COR-L47 (cell line): Measurements from ENCODE around the gene MRPS22.
"Not testable (repeated sequence)": the region's sequence is repeated elsewhere in the genome, so short reads cannot be mapped to it uniquely, and the experiment has no call there.

Source experiments
- DNase-seq: peaks from one replicate; lab custom pipeline; 2025; lab: John Stamatoyannopoulos, UW

MRPS22 gene

DNA sequence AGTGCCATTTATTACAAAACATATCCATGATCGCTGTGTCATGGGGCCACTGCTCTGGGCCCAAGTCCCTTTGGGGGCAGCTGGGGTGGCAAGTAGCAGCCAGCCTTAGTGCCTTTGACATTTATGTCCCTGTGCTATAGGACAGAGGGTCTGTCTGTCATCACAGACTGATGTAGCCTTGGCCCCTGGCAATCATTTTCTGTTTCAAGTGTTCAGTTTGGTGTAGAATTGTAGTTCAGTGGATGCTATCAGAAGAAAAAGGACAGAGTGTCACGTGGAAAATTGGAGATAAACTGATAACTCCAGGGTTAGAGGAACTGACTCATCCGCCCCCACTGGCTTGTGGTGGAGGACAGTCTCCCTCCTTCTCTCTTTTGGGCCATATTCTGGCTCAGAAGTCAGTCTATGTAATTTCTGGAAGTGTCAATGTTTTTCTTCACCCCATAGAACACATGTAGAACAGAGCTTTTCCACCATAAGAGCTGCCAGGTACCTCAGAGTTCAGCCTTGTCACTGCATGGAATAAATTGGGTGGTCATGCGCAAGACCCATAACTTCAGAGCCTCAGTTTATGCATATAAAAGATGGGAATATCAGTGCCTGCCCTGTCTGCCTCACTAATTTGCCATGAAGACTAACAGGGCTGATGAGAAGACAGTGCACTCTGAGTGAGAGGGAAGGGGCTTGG is 4.5 kb upstream of the MRPS22 start:
- no peak for DNase-seq

DNA sequence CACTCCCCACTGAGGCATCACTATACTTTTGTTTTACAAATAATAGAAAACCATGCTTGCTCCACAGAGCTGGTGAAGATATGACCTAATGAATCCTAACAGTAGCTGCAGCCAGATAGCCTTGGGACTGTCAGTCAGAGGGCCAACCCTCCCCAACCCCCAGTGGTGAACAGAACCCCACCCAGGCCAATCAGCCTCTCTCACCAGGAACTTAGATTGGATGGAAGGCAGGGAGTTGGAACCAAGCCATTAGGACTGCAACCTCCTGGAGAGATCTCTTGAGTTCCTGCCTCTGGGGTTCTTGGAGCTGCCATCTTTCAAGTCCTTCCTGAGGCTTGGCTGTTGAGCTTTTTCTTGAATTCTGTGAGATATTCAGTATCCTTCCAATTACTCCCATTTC is 3.0 kb upstream of the MRPS22 start:
- no peak for DNase-seq

- no peak for DNase-seq
Observed at GRCh38 chr3:139342054-139342453, 1.8 kb upstream of the MRPS22 start.

- DNase-seq, result no peak
Observed at GRCh38 chr3:139346771-139347170, 3.0 kb downstream of the MRPS22 start.

DNA sequence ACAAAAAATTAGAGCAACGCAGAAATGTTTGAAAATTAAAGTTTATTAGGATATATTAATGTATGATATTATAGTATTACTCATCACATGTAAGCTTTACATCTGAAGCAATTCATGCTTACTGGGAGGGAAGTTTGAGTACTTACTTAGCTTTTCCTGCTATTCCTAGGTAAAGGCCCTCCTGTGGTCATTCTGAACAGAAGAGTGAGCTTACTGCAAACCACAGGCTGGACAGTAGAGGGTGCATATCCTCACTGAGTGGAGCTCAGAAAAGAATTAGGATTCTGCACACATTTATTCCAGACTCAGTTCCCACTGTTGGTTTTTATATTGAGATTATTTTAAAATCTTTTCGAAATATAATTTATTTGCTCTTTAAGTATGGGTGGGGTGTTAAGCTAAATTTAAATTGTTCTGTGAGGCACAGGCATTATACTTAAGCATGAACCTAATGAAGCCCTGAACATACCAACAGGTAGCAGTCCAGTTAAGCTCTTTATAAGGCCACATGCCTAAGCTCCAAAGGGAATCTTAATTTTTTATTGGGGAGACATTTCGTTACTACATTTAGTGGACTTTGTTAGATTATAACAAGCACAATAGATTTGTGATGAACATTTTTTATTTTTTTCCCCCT is 10.2 kb downstream of the MRPS22 start:
- DNase-seq, result peak; percentile 66

GRCh38 chr3:139354661-139355060 is 10.8 kb downstream of the MRPS22 start:
- no peak for DNase-seq

- no peak for DNase-seq
Observed at GRCh38 chr3:139355476-139355875, 11.7 kb downstream of the MRPS22 start.

- DNase-seq, result no peak
Observed at GRCh38 chr3:139355891-139356290, 12.1 kb downstream of the MRPS22 start.

- no peak for DNase-seq
Observed at GRCh38 chr3:139357899-139358298, 14.1 kb downstream of the MRPS22 start.

DNA sequence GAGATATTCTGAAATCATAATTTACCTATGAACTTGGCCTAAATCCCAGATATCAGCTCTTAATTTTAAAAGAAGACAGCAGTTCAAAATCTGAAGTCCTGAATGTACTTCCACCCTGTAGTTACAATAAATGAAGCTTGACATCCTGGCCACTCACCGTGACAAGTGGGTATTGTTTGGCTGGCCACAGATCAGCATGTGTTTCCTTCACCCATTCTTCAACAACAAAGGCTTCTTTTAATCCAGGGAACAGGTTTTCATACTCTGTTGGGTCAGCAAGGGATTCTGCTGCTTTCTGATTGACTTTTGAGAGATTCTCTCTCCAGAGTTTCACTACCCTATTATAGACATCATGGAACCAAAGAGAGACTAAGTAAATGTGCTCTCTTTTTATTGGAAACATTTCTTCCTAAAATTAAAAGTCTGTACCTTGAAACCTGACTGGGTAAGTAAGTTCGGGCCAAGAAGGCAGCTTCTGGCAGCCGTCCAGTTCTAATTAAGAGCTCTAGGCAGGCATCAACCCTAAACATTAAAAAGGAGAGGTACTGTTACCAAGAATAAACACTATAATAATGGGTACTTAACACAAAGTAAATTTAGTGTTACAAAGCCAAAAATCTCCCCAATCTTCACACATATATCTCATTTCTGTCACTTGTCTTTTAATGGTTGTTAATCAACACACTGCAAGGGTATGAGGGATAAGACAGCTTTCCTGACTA is 15.2 kb downstream of the MRPS22 start:
- peak; percentile 97 for DNase-seq

DNA sequence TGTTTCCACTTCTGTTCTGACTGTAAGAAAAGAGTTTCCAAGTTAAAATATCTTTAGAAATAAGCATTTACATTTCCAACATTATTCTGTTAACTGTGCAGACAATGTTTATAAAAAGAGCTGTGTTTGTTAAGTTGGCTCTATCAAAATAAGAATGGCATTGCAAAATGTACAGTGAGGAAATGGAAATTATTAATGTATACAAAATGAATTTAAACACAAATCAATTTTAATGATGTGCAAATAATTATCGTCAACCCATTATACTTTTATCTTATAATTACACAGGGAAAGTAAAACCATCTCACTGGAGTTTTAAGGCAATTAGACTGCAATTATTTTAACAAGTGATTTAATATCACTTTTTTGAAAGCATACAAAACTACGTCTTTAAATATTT is 17.5 kb downstream of the MRPS22 start:
- DNase-seq, result no peak

DNA sequence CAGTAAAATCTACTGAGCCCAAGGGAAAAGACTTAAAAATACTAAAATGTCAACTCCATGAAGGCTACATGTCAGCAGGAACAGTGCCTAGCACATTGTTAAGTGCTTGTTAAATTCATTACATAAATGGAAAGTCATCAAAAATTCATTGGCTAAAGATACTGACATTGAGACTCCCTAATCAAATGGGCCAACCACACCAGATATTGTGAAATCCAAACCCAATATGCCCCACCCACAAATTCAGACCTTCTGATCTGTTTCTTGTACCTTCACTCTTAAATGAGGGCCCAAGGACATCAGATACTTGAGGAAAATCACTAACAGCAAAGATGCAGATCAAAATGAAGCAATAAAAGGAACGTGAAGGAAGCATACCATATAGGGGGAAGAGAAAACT is 20.7 kb downstream of the MRPS22 start:
- DNase-seq, result no peak

DNA sequence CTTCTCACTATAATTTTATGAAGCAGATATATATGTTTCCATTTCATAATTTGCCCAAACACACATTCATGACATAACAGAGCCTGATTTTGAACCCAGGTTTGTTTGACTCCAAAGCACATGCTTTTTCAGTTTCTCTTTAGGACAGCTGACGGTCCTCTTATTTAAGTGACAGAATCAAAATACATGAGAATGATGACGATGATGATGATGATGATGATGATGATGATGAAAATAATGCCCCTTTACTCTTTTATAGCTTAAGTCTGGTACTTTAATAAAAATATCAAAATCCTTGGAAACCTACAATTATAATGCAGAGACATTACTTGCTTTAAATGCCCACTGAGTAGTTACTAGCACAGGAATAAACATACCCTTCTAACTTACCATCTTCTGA is 30.3 kb downstream of the MRPS22 start:
- DNase-seq, result no peak

DNA sequence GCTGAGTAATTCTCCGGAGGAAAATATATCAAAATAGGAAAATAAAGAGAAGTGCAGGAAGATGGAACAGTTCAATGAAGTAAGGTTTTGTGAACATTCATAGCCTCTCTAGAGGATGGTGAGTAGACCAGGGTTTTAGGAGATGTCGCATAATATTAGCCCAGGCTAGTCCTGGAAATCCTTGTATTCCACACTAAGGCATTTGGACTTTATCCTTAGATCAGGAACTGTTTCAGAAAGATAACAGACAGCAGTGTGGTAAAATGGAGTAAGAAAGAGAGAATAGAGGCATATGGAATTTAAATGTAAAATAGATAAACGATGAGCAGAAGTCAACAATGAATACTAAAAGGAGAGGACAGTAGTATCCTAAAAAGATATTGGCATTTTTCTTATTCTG is 33.6 kb downstream of the MRPS22 start:
- DNase-seq, result no peak

- peak; percentile 92 for DNase-seq
Observed at GRCh38 chr3:139378587-139379241, 34.9 kb downstream of the MRPS22 start.

GRCh38 chr3:139380575-139380974 is 36.8 kb downstream of the MRPS22 start:
- no peak for DNase-seq

DNA sequence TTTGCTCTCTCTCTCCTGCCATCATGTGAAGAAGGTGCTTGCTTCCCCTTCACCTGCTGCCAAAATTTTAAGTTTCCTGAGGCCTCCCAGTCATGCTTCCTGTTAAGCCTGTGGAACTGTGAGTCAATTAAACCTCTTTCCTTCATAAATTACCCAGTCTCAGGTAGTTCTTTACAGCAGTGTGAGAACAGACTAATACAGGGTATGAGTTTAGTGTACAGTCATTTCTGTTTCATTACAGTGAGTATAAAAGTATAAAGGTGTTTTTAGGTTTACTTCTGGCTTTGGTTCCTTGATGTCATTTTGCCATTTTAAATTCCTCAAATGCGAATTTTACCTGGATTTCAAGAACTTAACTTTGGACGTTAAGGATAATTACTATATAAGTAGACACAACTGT is 38.5 kb downstream of the MRPS22 start:
- not testable (repeated sequence) for DNase-seq

- no peak for DNase-seq
Observed at GRCh38 chr3:139388077-139388476, 44.3 kb downstream of the MRPS22 start.

GRCh38 chr3:139388821-139389551 is 45.2 kb downstream of the MRPS22 start:
- peak; percentile 4 for DNase-seq

DNA sequence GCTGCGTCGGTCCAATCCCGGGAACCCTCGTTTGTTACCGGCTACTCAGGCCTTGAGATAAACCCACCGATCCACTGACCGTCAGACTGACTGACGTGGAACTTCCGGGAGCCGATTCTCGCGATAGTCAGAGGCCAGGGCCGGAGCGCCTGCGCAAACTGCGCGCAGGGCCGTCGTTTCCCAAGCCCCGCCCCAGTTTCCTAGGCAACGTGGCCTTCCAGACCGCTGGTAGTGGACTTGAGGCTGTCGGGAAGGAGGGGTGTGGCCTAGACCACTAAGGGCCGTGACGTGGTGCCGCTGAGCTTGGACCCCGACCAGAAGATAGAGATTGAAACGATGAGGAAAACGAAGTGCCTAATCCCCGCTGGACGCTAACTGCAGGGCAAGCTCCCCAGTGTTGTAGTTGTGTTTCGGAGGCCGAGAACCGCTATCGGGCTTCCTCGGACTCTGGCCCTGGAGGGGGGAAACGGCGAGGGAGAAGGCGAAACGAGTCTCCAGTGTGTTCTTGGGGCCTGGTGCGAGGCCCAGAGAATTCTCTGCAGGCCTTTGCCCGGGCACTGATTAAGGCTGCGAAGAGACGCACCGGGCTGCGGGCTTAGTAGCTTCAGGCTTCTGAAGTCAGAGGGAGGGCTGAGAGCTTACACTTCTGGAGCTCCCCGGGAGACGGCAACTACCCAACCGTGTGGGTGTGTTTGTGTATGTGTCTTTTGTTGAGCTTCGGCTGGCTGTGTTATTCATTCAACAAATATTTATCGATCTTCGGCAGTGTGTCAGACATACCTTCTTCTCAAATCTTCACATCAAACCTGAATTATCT is 45.9 kb downstream of the MRPS22 start, which contains the start of gene COPB2:
Gene COPB2, minus strand, starts transcription at position 96 of the 817 bp plus-strand sequence. CDS start 97 bp downstream, outside the sequence.
- peak; percentile 100 for DNase-seq

GRCh38 chr3:139394116-139394515 is 50.3 kb downstream of the MRPS22 start:
- DNase-seq, result no peak
